Left kidney (tissue), 2 donors: ENCODE measurements around the gene ECHS1. TPM values are rescaled to one million over a fixed set of nuclear protein-coding genes. Genes with fewer than 3 reads are reported as not detected.

Experiments
- DNase-seq: peaks from one replicate; pipeline ENCODE4 v3.0.0-alpha.2; 2013
- polyA plus RNA-seq: library from polyadenylated mRNA; unstranded; fragments of 120-200 nt; gene quantifications from one replicate; pipeline ENCODE4 v1.2.1, GENCODE V29; 2013; ENCODE audit not compliant: insufficient read length

ECHS1 gene
- polyA plus RNA-seq, 1 donor = 128 TPM

DNA sequence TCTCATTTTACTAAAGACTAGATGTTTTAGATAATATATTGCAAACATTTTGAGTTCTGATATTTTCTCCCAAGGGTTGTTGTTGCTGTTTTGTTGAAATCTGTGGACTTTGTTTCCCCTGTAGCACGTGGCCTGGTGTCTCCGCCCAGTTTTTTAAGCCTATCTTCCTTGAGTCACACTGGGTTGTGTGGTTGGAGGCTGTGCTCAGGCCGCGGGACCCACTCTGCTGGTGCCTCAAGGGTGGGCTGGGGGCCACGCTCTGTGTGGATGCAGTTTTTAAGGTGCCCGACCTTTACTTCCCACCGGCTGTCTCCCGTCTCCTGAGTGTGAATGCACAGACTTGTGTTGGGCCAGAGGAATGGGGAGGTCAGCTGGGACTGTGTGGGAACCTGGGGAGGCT lies 30.2 kb downstream of the ECHS1 start:
- DNase-seq = no peak

GRCh38 chr10:133341983-133342382 lies 31.2 kb downstream of the ECHS1 start:
- no peak for DNase-seq

- DNase-seq = no peak
Observed at GRCh38 chr10:133339708-133340380, 33.3 kb downstream of the ECHS1 start.

DNA sequence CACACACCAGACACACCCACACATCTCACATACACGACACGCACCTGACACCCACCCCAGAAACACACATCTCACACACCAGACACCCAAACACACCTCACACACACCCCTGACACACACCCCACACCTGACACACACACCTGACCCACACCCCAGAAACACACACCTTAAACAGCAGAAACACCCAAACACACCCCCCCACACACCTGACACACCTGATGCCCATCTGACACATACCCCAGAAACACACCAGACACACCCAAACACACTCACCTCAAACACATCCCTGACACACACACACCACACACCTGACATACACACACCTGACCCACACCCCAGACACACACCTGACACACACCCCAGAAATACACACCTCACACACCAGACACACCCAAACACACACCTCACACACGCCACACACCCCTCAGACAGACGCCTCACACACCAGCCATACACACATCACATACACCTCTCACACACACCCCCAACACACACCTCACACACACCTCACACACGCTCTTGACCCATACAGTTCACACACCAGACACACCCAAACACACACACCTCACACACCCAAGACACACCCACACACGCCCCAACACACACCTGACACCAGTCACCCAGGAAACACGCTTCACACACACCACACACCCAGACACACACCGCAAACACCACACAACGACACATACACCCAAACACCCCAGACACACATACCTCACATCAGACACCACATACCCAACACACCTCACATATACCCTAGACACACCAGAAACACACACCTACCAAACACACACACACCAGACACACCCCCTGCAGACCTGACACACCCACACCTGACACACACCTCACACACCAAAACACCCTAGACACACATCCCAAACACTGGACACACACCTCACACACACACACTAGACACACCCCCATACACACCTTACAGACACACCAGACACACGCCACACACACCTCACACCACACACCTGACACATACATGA lies 34.8 kb downstream of the ECHS1 start:
- no peak for DNase-seq

- no peak for DNase-seq
Observed at GRCh38 chr10:133337370-133337725, 35.8 kb downstream of the ECHS1 start.

- no peak for DNase-seq
Observed at GRCh38 chr10:133336577-133337369, 36.4 kb downstream of the ECHS1 start, which contains the start of gene CALY. TSS of gene CALY (minus strand) at chr10:133336896. CDS start at chr10:133328989, 7,907 bp downstream.

GRCh38 chr10:133336118-133336576 lies 37.0 kb downstream of the ECHS1 start:
- DNase-seq = no peak

DNA sequence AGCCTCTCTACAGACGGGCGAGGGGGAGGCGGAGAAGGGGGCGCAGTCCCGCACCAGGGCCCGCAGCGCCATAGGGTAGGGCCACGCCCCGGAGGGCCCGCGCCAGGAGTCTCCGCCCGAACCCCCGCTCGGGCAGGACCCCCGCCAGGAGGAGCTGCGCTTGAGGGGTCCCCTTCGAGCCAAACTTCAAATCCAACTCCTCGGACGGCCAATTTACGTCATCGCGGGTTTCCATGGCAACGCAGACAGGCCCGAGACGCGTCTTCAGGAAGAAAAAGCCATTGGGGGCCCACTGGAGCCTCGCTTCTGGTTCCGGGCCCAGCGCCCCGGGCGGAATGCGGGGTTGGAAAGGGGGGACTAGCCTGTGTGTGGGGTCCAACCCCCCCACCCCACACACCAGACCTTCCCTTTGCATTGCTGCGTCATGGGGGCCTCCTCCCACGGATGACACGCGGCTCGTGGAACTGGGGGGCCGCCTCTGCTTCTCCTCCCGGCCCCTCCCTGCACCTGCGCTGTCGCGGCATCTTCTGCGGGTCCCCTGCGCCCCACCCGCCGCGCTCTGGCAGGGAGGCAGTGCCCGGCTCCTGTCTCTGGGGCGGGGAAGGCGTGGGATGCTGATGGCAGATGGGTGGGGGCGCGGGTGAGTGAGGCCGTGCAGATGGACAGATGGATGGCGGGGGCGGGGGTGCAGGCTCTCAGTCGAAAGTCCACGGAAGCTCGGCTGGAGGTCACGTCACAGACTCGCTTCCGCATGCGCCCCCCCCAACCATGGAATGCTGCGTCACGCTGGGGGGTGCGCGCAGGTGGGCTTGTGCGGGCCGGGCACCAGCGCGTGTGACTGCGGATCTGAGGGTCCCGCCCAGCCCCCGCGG lies 37.7 kb downstream of the ECHS1 start:
- DNase-seq = peak; percentile 63

DNA sequence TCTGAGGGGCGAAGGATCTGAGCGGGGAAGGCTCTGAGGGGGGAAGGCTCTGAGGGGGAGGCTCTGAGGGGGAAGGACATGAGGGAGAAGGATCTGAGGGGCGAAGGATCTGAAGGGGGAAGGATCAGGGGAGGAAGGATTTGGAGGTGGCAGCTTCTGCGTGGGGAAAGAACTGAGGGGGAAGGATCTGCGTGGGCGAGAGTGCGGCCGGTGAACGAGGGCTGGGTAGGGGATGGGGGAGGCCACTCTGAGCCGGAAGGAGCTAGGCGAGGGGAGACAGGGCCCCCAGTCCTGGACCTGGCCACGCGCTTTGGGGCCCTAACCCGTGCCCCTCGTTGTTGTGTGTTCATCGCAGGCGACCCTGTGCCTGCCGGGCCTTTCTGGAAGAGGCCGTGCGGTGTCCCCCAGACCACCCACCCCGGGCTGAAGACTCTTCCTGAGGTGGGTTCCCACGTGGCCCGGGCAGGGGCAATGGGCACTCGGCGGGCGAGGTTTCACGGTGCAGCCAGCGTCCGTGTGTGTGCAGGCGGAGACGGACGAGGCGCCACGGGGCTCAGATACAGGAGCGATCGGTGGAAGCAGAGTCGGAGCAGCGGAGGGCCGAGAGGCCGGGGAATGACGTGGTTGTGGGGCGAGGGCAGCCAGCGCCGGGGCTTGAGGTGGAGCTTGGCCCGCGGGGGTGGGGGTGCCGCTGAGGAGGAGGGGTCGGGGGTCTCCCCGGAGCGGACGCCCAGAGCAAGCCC lies 38.5 kb downstream of the ECHS1 start:
- no peak for DNase-seq

- no peak for DNase-seq
Observed at GRCh38 chr10:133332936-133333699, 40.0 kb downstream of the ECHS1 start.

DNA sequence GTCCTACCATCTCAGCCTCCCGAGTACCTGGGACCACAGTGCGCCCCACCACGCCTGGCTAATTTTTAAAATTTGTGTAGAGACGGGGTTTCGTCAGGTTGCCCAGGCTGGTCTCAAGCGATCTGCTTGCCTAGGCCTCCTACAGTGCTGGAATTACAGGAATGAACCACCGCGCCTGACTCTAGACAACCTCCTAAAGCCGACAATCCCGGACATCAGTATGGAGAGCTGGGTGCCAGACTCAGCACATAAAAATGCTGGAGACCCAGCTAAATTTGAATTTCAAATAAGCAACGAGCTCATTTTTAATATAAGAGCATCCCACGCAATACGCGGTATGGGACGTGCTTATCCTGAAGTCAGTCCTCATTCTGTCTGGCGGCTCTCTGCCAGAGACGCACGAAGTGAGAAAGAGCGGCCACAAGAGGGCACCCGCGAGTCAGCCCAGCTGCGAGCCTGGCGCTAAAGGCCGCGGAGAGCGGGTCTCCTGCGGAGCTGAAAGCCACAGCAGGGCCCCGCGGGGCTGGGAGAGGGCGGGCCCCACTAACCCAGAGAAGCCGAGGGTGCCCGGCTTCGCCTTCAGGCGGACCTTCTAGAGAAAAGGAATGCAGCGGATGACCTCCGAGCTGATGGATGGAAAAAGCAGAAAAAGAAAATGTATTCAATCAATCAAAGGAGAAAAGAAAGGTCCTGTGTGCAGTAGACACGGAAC lies 43.5 kb downstream of the ECHS1 start:
- DNase-seq = peak; percentile 82

DNA sequence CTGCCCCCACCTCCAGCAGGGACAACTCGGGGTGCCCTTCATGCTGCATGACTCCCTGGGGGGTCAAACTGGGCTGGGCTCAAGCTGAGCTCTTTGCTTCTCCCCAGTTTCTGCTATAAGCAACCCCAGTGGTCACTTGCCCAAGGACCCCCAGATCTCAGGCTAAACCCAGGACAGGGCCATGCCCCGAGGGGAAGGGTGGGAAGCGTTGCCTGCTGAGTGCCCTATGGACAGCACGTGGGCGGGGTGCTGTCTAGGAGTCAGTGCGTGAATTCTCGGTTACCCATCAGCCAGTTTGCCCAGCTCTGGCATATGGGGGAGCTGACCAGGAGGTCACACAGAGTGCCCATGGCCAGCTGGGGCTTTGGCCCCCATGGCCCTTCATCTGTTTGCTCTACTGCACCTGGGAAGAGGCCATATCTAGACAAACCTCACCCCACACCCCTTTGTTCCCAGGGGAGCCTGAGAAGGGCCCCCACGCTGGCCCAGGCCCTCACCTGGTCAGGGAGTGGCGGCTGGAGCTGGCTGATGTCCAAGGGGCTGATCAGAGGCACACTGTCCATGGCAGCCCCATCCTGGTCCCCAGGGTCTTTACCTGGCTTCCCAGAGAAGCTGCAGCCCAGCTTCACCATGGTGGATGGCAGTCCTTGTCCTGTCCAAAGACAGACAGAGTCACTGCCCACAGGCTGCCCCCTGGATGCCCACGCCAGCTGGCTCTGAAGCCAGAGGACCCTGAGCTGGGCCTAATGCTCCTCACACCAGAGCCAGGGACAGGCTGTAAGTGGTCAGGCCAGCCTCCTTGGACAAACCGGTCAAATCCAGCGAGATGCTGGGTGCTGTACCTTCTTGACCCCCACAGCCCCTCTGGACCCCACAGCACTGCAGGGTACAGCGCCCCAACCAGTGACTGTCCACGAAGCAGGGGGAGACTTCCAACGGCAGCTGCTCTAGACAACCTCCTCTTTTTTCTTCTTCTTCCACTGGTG lies 44.5 kb downstream of the ECHS1 start:
- no peak for DNase-seq

DNA sequence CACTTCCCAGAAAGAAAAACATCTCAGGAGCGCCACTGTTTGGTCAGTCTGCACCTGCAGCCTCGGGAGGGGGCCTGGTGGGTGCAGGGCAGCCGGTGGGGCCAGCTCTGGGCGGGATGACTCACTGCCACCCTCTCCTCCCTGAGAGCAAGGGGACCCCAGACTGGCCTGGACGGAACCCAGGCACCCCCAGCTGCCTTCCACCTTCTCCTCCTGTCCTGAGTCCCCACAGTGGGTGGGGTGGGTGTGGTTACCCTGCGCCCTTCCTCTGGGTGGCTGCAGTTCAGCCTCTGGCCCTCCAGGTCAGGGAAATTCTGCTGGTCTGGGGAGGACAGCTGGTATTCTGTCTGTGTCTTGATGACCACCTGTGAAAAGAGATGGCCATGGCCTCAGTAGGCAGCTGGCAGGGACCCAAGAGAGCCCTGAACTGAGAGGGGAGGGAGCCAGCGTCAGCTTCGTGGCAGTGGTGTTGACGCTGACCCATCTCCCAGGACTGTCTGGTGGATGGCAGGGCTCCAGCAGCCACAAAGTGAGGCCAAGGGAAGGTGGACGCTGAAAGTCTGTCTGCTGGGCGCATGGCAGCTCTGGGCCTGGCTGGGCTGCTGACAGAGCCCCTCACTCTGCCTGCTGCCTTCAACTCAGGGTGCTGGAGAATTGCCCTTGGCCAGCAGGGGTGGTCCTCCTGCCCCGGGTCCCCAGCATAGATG lies 45.4 kb downstream of the ECHS1 start:
- no peak for DNase-seq

- DNase-seq = no peak
Observed at GRCh38 chr10:133326745-133327650, 46.2 kb downstream of the ECHS1 start.

DNA sequence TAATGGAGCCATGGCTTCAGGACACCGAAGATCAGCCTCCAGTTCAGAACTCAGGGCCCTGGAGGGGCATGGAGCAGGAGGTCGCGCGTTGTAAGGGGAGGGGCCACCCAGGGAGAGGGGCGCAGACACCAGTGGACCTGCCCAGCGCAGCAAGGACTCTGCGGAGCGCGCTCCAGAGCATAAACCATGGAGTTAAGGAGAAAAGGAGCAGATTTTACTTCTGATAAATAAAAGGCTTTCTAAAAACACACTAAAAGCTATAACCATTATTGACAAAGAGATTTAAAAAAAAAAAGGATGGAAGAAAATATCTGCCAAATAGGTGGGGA lies 47.0 kb downstream of the ECHS1 start:
- no peak for DNase-seq
